UCSD-AML1 (cell line): ENCODE measurements around the gene GALNT17.

Experiments used
- DNase-seq: peaks from one replicate; lab custom pipeline; 2025; ENCODE audit not compliant: unreplicated experiment; lab: John Stamatoyannopoulos, UW

GALNT17 gene

GRCh38 chr7:71668572-71668971 is 536.6 kb downstream of the GALNT17 start:
- DNase-seq, result no peak

DNA sequence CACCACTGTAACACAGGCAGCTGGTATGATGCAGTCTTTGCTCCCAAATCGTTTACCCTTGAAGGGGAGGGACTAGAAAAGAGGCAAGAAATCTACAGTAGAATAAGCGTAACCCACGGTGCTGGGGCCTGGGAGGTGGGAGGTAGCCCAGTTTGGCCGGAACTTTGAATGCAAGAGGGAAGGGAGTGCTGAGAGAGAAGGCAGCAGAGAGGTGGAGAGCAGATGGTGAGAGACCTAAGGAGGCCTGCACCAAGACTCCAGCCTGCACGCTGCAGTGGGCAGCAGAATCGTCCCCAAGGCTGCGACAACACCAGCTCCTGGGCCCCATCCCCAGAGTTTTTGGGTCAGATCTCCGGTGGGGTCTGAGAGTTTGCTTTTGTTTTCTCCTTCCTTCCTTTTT is 547.5 kb downstream of the GALNT17 start:
- DNase-seq, result no peak

- DNase-seq, result no peak
Measured at GRCh38 chr7:71682181-71682580, 550.2 kb downstream of the GALNT17 start.

- no peak for DNase-seq
Measured at GRCh38 chr7:71682841-71683781, 551.2 kb downstream of the GALNT17 start.

GRCh38 chr7:71687286-71687685 is 555.3 kb downstream of the GALNT17 start:
- no peak for DNase-seq

DNA sequence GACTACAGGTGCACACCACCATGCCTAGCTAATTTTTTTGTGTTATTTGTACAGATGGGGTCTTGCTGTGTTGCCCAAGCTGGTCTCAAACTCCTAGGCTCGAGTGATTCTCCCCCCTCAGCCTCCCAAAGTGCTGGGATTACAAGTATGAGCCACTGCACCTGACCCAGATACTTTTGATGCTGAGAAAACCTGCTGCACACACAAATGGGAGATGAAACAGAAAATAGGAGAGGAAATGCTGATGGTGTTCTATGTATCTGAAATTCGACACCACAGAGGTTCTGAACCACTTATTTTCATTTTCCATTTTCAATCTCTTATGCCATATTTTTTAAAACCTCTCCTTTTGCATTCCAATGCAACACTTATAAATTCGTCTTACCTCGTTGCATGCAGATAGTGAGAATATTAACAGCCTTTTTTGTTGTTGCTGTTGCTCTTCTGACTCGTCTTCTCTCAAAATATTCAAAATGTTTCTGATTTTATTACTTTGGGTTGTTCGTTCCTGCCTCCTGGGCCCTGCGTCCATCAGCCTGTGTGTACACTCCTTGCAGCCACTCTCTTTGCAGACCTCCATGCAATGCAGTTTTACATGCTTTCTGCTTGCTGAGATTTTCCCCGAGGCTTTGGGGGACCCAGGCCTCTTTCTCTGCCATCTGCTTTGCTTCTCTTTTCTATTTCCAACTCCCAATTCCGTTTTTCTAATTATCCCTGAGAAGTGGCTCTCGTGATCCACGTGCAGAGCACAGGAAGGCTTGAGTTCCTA is 556.1 kb downstream of the GALNT17 start:
- DNase-seq, result no peak

DNA sequence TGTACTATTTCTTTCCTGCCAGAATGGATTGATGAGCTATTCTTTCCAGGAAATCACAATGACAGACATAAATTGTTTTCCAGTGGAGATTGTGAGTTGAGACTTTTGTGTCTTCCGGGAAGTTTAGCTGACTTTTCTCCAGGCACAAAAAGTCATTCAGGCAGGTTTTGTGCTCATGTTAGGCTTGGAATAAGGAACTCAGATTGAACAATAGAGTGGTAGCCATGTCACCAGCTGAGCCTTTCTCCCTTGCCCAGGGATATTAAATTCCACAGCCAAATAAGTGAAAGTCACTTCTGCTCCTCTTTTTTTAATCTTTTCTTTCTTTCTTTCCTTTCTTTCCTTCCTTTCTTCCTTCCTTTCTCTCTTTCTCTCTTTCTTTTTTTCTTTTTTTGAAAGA is 559.6 kb downstream of the GALNT17 start:
- DNase-seq, result no peak

DNA sequence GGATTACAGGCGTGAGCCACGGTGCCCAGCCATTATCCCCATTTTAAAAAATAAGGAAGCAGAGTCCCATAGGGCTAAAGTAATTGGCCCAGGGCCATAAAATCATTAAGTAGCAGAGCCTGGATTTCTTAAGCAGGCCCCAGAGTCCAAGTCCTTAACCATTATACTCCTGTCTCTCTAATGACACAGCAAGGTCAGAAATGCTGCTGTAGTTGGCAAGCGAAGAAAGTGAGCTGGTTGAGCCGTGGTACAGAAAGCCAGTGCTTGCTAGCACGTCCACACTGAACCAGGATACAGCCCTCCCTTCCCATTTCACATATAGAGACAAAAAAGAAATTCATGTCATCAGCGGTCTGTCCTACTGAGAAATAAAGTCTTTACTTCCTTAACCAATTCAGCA is 562.7 kb downstream of the GALNT17 start:
- no peak for DNase-seq

GRCh38 chr7:71695186-71695585 is 563.2 kb downstream of the GALNT17 start:
- no peak for DNase-seq

DNA sequence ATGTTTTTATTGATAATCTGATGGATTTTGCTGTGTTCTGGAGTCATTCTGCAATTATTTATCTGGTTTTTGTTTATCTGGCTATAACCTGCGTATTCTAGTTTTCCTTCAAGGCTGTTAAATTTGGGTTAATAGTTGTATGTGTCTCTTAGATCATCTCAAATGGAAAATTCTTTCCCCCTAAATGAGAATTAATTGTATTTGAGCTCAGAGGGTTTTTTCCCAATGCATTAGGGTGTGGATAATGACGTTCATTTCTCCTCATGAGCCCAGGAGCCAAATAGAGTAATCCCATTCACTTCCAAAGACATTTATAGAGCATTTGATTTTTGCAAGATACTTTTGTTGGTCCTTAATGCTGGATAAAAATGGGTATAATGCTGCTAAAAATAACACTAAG is 564.6 kb downstream of the GALNT17 start:
- no peak for DNase-seq

DNA sequence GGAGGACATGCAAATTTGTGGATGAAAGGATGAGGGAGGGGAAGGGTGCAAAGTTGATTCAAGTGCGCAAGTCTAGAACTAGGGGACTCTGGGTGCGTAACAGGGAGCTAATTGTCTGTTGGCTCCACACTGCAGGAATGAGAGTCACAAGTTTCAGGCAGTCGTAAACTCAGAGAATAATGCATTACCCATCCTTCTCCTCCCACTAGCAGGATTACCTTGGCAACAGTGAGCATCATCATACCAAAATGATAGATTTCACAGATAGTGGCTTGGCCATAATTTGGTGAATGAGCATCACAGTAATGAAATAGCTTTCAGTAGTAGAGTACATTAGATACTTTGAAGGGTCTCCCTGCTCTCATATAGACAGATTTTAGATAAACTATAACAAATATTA is 565.5 kb downstream of the GALNT17 start:
- DNase-seq, result no peak

DNA sequence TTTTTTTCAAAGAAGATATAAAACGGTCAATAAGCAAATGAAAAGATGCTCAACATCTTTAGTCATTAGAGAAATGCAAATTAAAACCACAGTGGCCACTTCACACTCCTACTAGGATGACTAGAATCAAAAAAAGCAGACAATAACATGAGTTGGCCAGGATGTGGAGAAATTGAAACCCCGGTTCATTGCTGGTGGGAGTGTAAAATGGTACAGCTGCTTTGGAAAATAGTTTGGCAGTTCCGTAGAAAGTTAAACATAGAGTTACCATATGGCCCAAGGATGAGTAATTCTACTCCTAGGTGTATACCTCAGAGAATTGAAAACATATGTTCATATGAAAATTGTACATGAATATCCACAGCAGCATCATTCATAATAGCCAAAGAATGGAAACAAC is 573.3 kb downstream of the GALNT17 start:
- DNase-seq, result no peak

- DNase-seq, result no peak
Measured at GRCh38 chr7:71705901-71706596, 574.1 kb downstream of the GALNT17 start.

DNA sequence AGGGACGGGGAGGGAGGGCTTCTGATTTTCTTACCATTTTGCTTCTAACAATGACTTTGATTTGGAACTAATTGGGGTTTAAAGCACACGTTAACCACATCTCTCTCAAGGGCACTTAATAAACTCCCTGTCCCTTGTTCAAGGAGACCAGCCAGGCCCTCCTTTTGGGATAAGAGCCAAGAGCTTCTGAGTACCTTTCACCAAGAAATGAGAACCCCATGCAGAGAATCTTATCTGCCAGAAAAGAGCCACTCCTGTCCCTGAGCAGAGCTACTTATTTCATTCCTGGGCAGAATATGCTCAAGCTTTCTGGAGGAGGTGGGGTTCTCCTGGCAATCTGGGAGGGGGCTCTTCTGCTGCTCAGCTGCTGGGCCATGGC is 574.6 kb downstream of the GALNT17 start:
- DNase-seq, result no peak

- DNase-seq, result no peak
Measured at GRCh38 chr7:71707041-71707440, 575.1 kb downstream of the GALNT17 start.

DNA sequence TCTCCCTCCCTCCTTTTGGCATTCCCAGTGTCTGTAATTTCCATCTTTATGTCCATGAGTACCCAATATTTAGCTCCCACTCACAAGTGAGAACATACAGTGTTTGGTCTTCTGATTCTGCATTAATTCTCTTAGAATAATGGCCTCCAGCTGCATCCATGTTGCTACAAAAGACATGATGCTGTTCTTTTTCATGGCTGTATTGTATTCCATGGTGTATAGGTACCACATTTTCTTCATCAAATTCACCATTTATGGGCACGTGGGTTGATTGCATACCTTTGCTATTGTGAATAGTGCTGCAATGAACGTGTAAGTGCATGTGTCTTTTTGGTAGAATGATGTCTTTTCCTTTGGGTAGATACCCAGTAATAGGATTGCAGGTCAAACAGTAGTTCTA is 576.8 kb downstream of the GALNT17 start:
- no peak for DNase-seq

GRCh38 chr7:71710442-71710841 is 578.5 kb downstream of the GALNT17 start:
- no peak for DNase-seq

- no peak for DNase-seq
Measured at GRCh38 chr7:71712653-71713180, 580.8 kb downstream of the GALNT17 start.

DNA sequence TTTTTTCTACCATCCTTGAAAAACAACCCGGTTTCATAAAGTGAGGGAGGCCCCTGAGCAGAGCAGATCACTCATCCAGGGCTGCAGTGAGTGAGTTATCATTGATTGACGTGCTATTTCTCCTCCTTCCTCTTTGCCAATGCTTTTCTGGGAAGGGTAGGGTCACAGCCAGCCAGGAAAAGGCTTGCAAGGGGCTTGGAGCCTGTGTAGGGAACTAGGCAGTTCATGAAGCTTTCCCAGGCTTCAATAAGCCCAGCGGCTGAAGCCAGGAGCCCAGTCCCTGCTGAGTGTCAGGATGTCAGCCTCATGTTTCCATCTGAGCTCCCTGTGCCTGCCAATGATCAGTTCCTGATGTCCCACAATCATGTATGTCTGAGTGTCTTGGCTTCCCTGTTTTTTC is 584.7 kb downstream of the GALNT17 start:
- DNase-seq, result no peak

GRCh38 chr7:71718563-71718962 is 586.6 kb downstream of the GALNT17 start:
- no peak for DNase-seq

DNA sequence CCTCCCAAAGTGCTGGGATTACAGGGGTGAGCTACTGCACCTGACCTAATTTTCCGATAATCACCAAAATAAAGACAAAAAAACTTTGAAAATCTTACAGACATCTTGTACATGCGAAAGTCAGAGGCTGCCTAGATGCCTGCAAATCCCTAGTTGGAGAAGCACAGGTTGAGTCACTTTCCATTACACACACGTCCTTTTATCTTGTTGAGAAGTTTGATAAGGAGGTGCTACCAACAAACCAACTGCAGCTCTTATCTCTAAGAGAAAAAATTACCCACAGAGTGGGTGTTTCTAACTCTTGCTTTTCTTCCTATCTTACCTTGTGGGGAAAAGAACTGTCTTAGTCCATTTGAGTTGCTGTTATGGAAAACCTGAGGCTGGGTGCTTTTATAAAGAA is 589.8 kb downstream of the GALNT17 start:
- DNase-seq, result no peak
